Breast epithelium (tissue), 4 donors: Measurements from ENCODE around the gene CYB5A. TPM values are rescaled to one million over a fixed set of nuclear protein-coding genes. Genes with fewer than 3 reads are reported as not detected.
"Not testable (repeated sequence)": the region's sequence is repeated elsewhere in the genome, so short reads cannot be mapped to it uniquely, and the experiment has no call there.

Source experiments
- DNase-seq, 2 donors: peaks; one replicate each; pipeline ENCODE4 v3.0.0-alpha.2; 2019; ENCODE audit warnings: low spot score in 2 of 2
- H3K27ac ChIP-seq, 2 donors: fragments of 200-600 bp; sonication (generic) in 1 of 2; one replicate each; pipeline ENCODE4 v1.5.1; 2016 to 2019; ENCODE audit warnings: mild to moderate bottlenecking in 1 of 2
- H3K27me3 ChIP-seq, 2 donors: fragments of 200-600 bp; sonication (generic) in 1 of 2; one replicate each; pipeline versions ENCODE4 v1.5.1 to v1.6.0; 2017 to 2019; ENCODE audit warnings: control low read depth in 1 of 2, mild to moderate bottlenecking in 1 of 2
- H3K36me3 ChIP-seq: fragments of 200-600 bp; one replicate; pipeline ENCODE4 v1.5.1; 2019
- H3K4me1 ChIP-seq, 2 donors: fragments of 200-600 bp; sonication (generic); one replicate each; pipeline ENCODE4 v1.5.1; 2016 to 2019; ENCODE audit warnings: control low read depth in 1 of 2
- H3K4me3 ChIP-seq, 3 donors: fragments of 200-600 bp; sonication (generic); 1 replicate in 2 of 3; 2 replicates in 1 of 3; pipeline ENCODE4 v1.5.1; 2016 to 2019; ENCODE audit warnings: mild to moderate bottlenecking in 3 of 3, moderate library complexity in 2 of 3
- H3K9me3 ChIP-seq, 2 donors: fragments of 200-600 bp; sonication (generic) in 1 of 2; one replicate each; pipeline ENCODE4 v1.5.1; 2016 to 2019; ENCODE audit warnings: control low read depth in 1 of 2
- CTCF ChIP-seq, 3 donors: fragments of 450-650 bp; IDR thresholded peaks; one replicate each; pipeline ENCODE4 v1.5.1; 2016 to 2017; ENCODE audit warnings: antibody characterized with exemption in 3 of 3, mild to moderate bottlenecking in 3 of 3, moderate library complexity in 3 of 3
- POLR2A ChIP-seq: fragments of 450-650 bp; IDR thresholded peaks from one replicate; pipeline ENCODE4 v1.6.1; 2016; ENCODE audit warnings: antibody characterized with exemption, mild to moderate bottlenecking, moderate library complexity
- POLR2AphosphoS5 ChIP-seq, 3 donors: sonication (generic); formaldehyde crosslinking; IDR thresholded peaks; one replicate each; pipeline ENCODE4 v1.6.1; 2017; ENCODE audit warnings: antibody characterized with exemption in 3 of 3
- intact Hi-C: fragments of 100-400 bp; cut with DNase I; formaldehyde crosslinking; loops from one replicate; pipeline ENCODE4 v1.15.1; 2023; ENCODE audit warnings: low total_unique reads
- total RNA-seq, 3 donors: library from RNA; depleted of rRNA; stranded (reverse); fragments of >200 nt; gene quantifications; one replicate each; pipeline ENCODE4 v1.1.0, GENCODE V29; 2016

The CYB5A gene
- total RNA-seq, 3 donors from 2014 or later = 185 to 646 (median 300) TPM

- intact Hi-C loops = no loop called here
- no peak overlapping the region for H3K4me3 ChIP-seq
- H3K36me3 ChIP-seq = no peaks in the 10 kb centered on the region
- H3K4me1 ChIP-seq = no peaks in the 10 kb centered on the region
- H3K27me3 ChIP-seq = no peaks in the 10 kb centered on the region
- no peaks in the 10 kb centered on the region for H3K9me3 ChIP-seq
- no peak overlapping the region for H3K27ac ChIP-seq
- DNase-seq = no peak
- TF ChIP-seq POLR2A (no peak), CTCF (IDR thresholded peaks at IDR 0.05) (no peak), POLR2AphosphoS5 (IDR thresholded peaks at IDR 0.05) (no peak)
These were observed 7.4 kb upstream of the CYB5A start for GRCh38 chr18:74299162-74299561.

GRCh38 chr18:74294526-74294925 lies 2.8 kb upstream of the CYB5A start:
- intact Hi-C loops = no loop called here
- DNase-seq = peak in 1 of 2 donors; percentile 89
- no peak for TF ChIP-seq POLR2A
- no peak for TF ChIP-seq CTCF (IDR thresholded peaks at IDR 0.05)
- TF ChIP-seq POLR2AphosphoS5 (IDR thresholded peaks at IDR 0.05) = peak in 2 of 3 donors; percentile 37 to 53
- Histone ChIP-seq H3K4me1 (peaks cover 3 to 5% of the 10 kb centered on the region in 2 donors), H3K27ac (peak overlapping the region; percentile 55), H3K9me3 (no peaks in the 10 kb centered on the region), H3K36me3 (no peaks in the 10 kb centered on the region), H3K27me3 (no peaks in the 10 kb centered on the region), H3K4me3 (no peak overlapping the region)

- H3K4me3 ChIP-seq, DNase-seq, intact Hi-C loops, H3K36me3 ChIP-seq, H3K9me3 ChIP-seq, H3K4me1 ChIP-seq, H3K27me3 ChIP-seq: not testable (repeated sequence)
- peak overlapping the region in 1 of 2 donors; percentile 65 for H3K27ac ChIP-seq
These were observed 1.2 kb upstream of the CYB5A start for GRCh38 chr18:74292982-74293381.

GRCh38 chr18:74292541-74292858 lies 737 bp upstream of the CYB5A start:
- H3K27ac ChIP-seq = peak overlapping the region; percentile 65 to 86
- no peaks in the 10 kb centered on the region for H3K9me3 ChIP-seq
- no peaks in the 10 kb centered on the region for H3K36me3 ChIP-seq
- H3K4me1 ChIP-seq = peaks cover 3 to 5% of the 10 kb centered on the region in 2 donors
- intact Hi-C loops = no loop called here
- no peak for DNase-seq
- TF ChIP-seq POLR2AphosphoS5 (IDR thresholded peaks at IDR 0.05) = no peak
- no peak for TF ChIP-seq POLR2A
- TF ChIP-seq CTCF (IDR thresholded peaks at IDR 0.05) = no peak
- H3K4me3 ChIP-seq = peak overlapping the region; percentile 78 to 96 (median 85)
- H3K27me3 ChIP-seq = no peaks in the 10 kb centered on the region

GRCh38 chr18:74291472-74291770 lies 342 bp downstream of the CYB5A start:
- DNase-seq = no peak
- H3K27me3 ChIP-seq = no peaks in the 10 kb centered on the region
- no peaks in the 10 kb centered on the region for H3K9me3 ChIP-seq
- H3K27ac ChIP-seq = peak overlapping the region; percentile 65 to 86
- peak overlapping the region; percentile 78 to 96 (median 85) for H3K4me3 ChIP-seq
- peaks cover 3 to 5% of the 10 kb centered on the region in 2 donors for H3K4me1 ChIP-seq
- TF ChIP-seq POLR2AphosphoS5 (IDR thresholded peaks at IDR 0.05) (no peak), POLR2A (no peak), CTCF (IDR thresholded peaks at IDR 0.05) (no peak)
- H3K36me3 ChIP-seq = no peaks in the 10 kb centered on the region
- intact Hi-C loops = no loop called here

GRCh38 chr18:74290794-74291471 lies 830 bp downstream of the CYB5A start:
- H3K27ac ChIP-seq = peak overlapping the region; percentile 65 to 86

More at GRCh38 chr18:74290794-74291471, 830 bp downstream of the CYB5A start:
- Histone ChIP-seq H3K27me3 (no peaks in the 10 kb centered on the region), H3K4me1 (peaks cover 3 to 5% of the 10 kb centered on the region in 2 donors), H3K4me3 (peak overlapping the region; percentile 78 to 96 (median 85)), H3K9me3 (no peaks in the 10 kb centered on the region), H3K36me3 (no peaks in the 10 kb centered on the region)
- peak in 1 of 2 donors; percentile 73 for DNase-seq
- intact Hi-C loops = no loop called here
- TF ChIP-seq POLR2A (no peak), POLR2AphosphoS5 (IDR thresholded peaks at IDR 0.05) (no peak), CTCF (IDR thresholded peaks at IDR 0.05) (peak; percentile 19 to 40 (median 21))
